ENCODE measurements around the gene RTL10.

DNA sequence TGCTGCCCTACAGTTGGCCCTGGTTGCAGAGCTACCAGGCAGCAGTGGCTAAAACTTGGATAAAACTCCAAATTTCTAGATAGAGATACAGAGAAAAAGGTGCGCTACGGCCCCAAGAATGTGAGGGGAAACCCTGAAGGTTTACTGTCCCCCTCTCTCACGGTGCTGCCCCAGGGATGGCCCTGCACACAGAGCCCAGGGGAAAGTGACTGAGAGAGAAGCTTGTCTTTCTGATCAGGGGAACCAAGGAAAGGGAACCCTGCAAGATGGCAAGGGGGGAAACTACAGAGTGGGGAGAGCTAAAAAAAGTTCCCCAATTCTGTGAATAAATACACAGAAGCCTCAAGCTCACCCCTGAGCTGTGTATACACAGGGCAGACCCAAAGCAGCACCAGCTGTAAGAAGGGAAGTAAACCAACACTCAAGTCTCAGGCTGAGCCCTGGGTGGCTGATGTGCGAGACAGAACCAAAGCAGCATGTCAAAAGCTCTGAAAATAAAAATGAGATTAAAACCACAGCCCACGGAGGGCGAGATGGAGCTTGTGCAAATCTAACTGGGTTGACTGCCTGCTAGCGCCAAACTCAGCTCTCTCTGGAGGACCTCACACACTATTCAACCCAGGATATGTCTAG lies 22.1 kb downstream of the RTL10 start:
- TF ChIP-seq, protein P1, sequence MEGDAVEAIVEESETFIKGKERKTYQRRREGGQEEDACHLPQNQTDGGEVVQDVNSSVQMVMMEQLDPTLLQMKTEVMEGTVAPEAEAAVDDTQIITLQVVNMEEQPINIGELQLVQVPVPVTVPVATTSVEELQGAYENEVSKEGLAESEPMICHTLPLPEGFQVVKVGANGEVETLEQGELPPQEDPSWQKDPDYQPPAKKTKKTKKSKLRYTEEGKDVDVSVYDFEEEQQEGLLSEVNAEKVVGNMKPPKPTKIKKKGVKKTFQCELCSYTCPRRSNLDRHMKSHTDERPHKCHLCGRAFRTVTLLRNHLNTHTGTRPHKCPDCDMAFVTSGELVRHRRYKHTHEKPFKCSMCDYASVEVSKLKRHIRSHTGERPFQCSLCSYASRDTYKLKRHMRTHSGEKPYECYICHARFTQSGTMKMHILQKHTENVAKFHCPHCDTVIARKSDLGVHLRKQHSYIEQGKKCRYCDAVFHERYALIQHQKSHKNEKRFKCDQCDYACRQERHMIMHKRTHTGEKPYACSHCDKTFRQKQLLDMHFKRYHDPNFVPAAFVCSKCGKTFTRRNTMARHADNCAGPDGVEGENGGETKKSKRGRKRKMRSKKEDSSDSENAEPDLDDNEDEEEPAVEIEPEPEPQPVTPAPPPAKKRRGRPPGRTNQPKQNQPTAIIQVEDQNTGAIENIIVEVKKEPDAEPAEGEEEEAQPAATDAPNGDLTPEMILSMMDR (IDR thresholded peaks at IDR 0.05; ENCODE audit: poor library complexity, severe bottlenecking) = no peak
- TF ChIP-seq SMC3 (conservative IDR thresholded peaks at IDR 0.05; ENCODE audit: poor library complexity) (no peak), POLR2AphosphoS5 (IDR thresholded peaks at IDR 0.05) (no peak), EZH2 (IDR thresholded peaks at IDR 0.05; ENCODE audit: borderline replicate concordance, insufficient read depth, low read length, poor library complexity, severe bottlenecking) (no peak), RAD21 (conservative IDR thresholded peaks at IDR 0.05) (no peak), TAF1 (IDR thresholded peaks at IDR 0.05; ENCODE audit: low read depth) (no peak), MXI1 (conservative IDR thresholded peaks at IDR 0.05; ENCODE audit: poor library complexity, severe bottlenecking) (no peak), EP300 (conservative IDR thresholded peaks at IDR 0.05; ENCODE audit: poor library complexity, severe bottlenecking) (no peak)
- TF ChIP-seq, protein P2, sequence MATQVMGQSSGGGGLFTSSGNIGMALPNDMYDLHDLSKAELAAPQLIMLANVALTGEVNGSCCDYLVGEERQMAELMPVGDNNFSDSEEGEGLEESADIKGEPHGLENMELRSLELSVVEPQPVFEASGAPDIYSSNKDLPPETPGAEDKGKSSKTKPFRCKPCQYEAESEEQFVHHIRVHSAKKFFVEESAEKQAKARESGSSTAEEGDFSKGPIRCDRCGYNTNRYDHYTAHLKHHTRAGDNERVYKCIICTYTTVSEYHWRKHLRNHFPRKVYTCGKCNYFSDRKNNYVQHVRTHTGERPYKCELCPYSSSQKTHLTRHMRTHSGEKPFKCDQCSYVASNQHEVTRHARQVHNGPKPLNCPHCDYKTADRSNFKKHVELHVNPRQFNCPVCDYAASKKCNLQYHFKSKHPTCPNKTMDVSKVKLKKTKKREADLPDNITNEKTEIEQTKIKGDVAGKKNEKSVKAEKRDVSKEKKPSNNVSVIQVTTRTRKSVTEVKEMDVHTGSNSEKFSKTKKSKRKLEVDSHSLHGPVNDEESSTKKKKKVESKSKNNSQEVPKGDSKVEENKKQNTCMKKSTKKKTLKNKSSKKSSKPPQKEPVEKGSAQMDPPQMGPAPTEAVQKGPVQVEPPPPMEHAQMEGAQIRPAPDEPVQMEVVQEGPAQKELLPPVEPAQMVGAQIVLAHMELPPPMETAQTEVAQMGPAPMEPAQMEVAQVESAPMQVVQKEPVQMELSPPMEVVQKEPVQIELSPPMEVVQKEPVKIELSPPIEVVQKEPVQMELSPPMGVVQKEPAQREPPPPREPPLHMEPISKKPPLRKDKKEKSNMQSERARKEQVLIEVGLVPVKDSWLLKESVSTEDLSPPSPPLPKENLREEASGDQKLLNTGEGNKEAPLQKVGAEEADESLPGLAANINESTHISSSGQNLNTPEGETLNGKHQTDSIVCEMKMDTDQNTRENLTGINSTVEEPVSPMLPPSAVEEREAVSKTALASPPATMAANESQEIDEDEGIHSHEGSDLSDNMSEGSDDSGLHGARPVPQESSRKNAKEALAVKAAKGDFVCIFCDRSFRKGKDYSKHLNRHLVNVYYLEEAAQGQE (IDR thresholded peaks at IDR 0.05; ENCODE audit: borderline replicate concordance) = no peak
